GM21786 (cell line): ENCODE measurements around the gene DPP4.
"Not testable (repeated sequence)": the region's sequence is repeated elsewhere in the genome, so short reads cannot be mapped to it uniquely, and the experiment has no call there.

Experiments used
- ATAC-seq: cut with Tn5 transposase; IDR thresholded peaks from one replicate; pipeline ENCODE4 v1.9.1; 2021; ENCODE audit not compliant: unreplicated experiment

DPP4 gene

DNA sequence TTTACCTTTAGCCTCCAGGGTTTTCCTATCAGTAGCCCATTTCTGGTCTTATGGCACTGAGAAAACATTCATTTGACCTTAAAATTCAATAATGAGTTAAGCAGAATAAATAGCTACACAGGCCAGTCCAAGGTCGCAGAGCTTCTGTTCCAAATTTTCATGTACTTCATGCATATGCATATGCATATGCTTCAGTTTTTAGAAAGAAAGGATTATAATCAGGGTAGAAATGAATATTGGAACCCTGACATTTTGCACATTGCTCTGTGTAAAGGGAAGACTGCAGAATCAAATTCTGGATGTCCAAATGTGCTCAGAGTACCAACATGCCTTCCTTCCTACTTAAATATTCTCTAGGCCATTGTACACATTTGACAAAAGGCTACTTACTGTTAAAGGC, 104.9 kb downstream of the DPP4 start:
- ATAC-seq: no peak

- no peak for ATAC-seq
Observed at GRCh38 chr2:161965994-161966393, 108.0 kb downstream of the DPP4 start.

- ATAC-seq: no peak
Observed at GRCh38 chr2:161964160-161964559, 109.9 kb downstream of the DPP4 start.

- no peak for ATAC-seq
Observed at GRCh38 chr2:161962160-161962559, 111.9 kb downstream of the DPP4 start.

GRCh38 chr2:161961061-161961460, 113.0 kb downstream of the DPP4 start:
- ATAC-seq: no peak

DNA sequence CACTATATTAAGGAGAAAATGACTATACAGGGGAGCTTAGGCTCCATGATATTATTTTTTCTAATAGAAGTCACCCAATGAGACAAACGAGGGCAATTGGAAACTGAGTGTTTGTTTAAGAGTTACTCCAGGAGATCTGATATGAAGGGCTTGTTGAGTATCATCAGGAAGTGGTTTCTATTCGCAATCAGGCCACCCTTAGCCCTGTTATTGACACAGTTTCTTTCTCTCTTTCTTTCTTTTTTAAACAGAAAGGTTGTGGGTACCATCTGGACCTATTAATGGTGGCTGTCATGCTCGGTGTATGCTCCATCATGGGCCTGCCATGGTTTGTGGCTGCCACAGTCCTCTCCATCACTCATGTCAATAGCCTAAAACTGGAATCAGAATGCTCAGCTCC, 117.3 kb downstream of the DPP4 start:
- ATAC-seq: no peak

GRCh38 chr2:161955211-161955610, 118.8 kb downstream of the DPP4 start:
- no peak for ATAC-seq

DNA sequence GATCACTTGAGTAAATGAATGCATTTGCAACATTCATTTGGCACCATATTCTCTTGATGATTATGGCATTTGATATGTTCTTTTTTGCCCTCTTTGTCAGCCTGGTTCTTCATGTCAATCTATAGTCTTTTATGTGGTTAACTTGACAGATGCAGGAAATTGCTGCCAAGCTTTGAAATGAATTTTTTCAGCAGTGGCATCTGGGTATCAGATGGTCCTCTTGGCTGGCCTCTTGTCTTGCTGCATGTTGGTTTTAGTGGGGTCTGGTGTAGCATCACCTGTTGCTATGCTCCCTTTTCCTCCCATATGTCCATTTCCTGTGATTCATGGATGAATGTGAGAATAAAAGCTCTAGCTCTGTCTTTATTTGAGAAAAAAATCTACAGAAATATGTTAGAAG, 119.9 kb downstream of the DPP4 start:
- ATAC-seq: no peak

- not testable (repeated sequence) for ATAC-seq
Observed at GRCh38 chr2:161953367-161953766, 120.6 kb downstream of the DPP4 start.

DNA sequence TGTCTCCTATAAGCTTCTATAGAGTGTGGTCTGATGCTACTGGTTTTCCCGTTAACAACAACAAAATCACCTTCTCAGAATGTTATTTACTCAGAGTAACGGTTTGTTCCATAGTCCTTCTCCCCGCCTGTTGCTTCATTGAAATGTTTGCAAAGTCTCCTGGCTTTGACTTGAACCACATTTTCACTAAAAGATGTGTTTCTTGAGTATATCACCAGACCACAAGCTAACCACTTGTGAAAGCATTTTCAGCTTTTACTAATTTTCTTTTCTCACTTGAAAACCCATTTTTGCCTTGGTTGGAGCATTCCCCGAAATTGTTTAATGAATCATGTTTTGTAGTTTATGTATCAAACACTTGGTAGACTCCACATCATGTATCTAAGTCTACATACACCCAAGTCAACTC, 121.2 kb downstream of the DPP4 start:
- ATAC-seq: no peak

- no peak for ATAC-seq
Observed at GRCh38 chr2:161947836-161948235, 126.2 kb downstream of the DPP4 start.

DNA sequence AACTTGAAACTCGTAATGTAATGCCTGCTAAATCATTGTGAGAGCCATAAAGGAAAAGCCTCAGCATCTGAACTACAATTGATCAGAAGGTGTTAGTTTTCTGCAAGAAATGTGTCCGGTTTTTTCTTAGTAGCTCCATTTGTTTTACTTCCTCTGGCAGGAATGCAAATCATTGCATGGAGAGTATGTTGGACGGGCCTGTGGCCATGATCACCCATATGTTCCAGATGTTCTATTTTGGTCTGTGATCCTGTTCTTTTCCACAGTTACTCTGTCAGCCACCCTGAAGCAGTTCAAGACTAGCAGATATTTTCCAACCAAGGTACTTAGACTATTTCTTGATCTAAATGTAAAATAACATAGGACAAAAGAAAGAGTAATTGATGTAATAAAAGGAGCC, 126.6 kb downstream of the DPP4 start:
- ATAC-seq: no peak

DNA sequence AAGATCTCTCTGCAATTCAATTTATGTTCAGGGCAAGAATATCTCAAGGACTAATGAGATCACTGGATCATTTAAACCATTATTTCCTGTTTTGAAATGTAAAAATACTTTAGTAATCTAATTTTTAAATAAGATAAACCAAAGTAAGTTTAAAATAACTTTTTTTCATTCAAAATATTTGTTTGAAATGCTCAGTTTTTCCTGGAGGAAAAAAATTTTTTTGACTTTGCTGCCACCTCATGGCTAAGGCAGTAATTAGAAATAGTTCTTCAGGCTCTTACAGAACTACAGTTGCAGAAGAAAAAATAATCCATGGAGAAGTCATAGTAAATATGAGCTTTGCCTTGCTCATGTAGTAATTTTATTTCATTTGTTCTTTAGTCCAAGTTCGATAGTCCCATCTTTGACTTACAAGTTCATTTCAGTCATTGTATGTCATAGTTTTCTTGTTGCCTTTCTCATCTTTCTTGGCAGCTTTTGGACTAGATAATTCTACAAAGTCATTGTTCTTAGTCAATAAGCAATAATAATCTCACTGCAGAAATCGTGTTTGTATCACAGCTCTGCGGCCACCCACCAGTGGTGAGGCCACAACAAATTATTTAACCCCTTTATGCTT, 127.4 kb downstream of the DPP4 start:
- no peak for ATAC-seq

GRCh38 chr2:161943011-161943410, 131.0 kb downstream of the DPP4 start:
- no peak for ATAC-seq
